Peyer's patch (tissue), 4 donors: ENCODE data around the gene SHD.

Experiments used
- POLR2A ChIP-seq, 2 donors: fragments of 450-650 bp; IDR thresholded peaks; one replicate each; pipeline ENCODE4 v1.5.1; 2017; ENCODE audit warnings: antibody characterized with exemption in 2 of 2, mild to moderate bottlenecking in 2 of 2, moderate library complexity in 2 of 2
- TF ChIP-seq, protein P1 (sequence below), 6 experiments: fragments of 450-650 bp in 4 of 6; fragments of 200-600 bp in 2 of 6; sonication (generic) in 1 of 6; IDR thresholded peaks; one replicate each; pipeline ENCODE4 v1.5.1; 2017 to 2019; ENCODE audit warnings: antibody characterized with exemption in 6 of 6, mild to moderate bottlenecking in 3 of 6, moderate library complexity in 1 of 6

GRCh38 chr19:4279267-4279529 lies 132 bp downstream of the SHD start:
- TF ChIP-seq, protein P1, sequence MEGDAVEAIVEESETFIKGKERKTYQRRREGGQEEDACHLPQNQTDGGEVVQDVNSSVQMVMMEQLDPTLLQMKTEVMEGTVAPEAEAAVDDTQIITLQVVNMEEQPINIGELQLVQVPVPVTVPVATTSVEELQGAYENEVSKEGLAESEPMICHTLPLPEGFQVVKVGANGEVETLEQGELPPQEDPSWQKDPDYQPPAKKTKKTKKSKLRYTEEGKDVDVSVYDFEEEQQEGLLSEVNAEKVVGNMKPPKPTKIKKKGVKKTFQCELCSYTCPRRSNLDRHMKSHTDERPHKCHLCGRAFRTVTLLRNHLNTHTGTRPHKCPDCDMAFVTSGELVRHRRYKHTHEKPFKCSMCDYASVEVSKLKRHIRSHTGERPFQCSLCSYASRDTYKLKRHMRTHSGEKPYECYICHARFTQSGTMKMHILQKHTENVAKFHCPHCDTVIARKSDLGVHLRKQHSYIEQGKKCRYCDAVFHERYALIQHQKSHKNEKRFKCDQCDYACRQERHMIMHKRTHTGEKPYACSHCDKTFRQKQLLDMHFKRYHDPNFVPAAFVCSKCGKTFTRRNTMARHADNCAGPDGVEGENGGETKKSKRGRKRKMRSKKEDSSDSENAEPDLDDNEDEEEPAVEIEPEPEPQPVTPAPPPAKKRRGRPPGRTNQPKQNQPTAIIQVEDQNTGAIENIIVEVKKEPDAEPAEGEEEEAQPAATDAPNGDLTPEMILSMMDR (IDR thresholded peaks at IDR 0.05) = no peak
- TF ChIP-seq POLR2A (IDR thresholded peaks at IDR 0.05) = no peak
